K562 (cell line): Measurements from ENCODE around the gene SLC6A9. TPM values are rescaled to one million over a fixed set of nuclear protein-coding genes. Genes with fewer than 3 reads are reported as not detected.

Experiments used
- BRCA1 ChIP-seq, 2 experiments: fragments of 450-650 bp in 1 of 2; sonication (generic) in 1 of 2; formaldehyde crosslinking in 1 of 2; IDR thresholded peaks; 2 replicates each; pipeline versions ENCODE4 v1.5.0 to v1.6.1; 2017 to 2020; ENCODE audit warnings: mild to moderate bottlenecking in 1 of 2, missing genetic modification reagents in 1 of 2
- CBFB ChIP-seq: sonication (generic); formaldehyde crosslinking; IDR thresholded peaks from 2 replicates; pipeline ENCODE4 v1.4.0; 2020; ENCODE audit warnings: mild to moderate bottlenecking, missing genetic modification reagents
- DPF2 ChIP-seq: fragments of 450-650 bp; IDR thresholded peaks from 2 replicates; pipeline ENCODE4 v1.6.1; 2016
- FOS ChIP-seq: IDR thresholded peaks from 3 replicates; pipeline ENCODE4 v1.6.1; 2011; ENCODE audit not compliant: insufficient read length; ENCODE audit errors: extremely low read depth
- GTF2E2 ChIP-seq: fragments of 200-800 bp; sonication (Bioruptor generic); IDR thresholded peaks from 2 replicates; pipeline ENCODE4 v1.6.1; 2016; ENCODE audit warnings: missing genetic modification characterization, missing compliant biosample characterization
- HEY1 ChIP-seq: fragments of 250-450 bp; sonication (Bioruptor Pico); IDR thresholded peaks from 2 replicates; pipeline ENCODE4 v1.5.0; 2020; ENCODE audit warnings: mild to moderate bottlenecking, moderate library complexity, borderline replicate concordance
- KHSRP ChIP-seq: fragments of 450-650 bp; IDR thresholded peaks from 2 replicates; pipeline ENCODE4 v1.6.1; 2017
- KLF1 ChIP-seq: fragments of 450-650 bp; IDR thresholded peaks from 2 replicates; pipeline ENCODE4 v1.6.1; 2016; ENCODE audit warnings: missing genetic modification characterization, missing compliant biosample characterization
- MEF2A ChIP-seq: IDR thresholded peaks from 2 replicates; pipeline ENCODE4 v1.6.1; 2011; ENCODE audit warnings: low read depth, mild to moderate bottlenecking, low read length, moderate library complexity; ENCODE audit not compliant: control insufficient read depth
- NFE2 ChIP-seq: IDR thresholded peaks from 2 replicates; pipeline ENCODE4 v1.6.1; 2014; ENCODE audit warnings: antibody characterized with exemption, low read depth
- NFRKB ChIP-seq: fragments of 450-650 bp; IDR thresholded peaks from 2 replicates; pipeline ENCODE4 v1.6.1; 2016; ENCODE audit warnings: low read depth
- NR2C1 ChIP-seq, 2 experiments: fragments of 450-650 bp; IDR thresholded peaks; 2 replicates each; pipeline ENCODE4 v1.6.1; 2017; ENCODE audit warnings: mild to moderate bottlenecking in 2 of 2, antibody characterized with exemption in 1 of 2, inconsistent platforms in 1 of 2, missing compliant biosample characterization in 1 of 2, missing genetic modification characterization in 1 of 2
- RAD51 ChIP-seq: fragments of 450-650 bp; IDR thresholded peaks from 2 replicates; pipeline ENCODE4 v1.7.1; 2016; ENCODE audit warnings: low read depth, mild to moderate bottlenecking, borderline replicate concordance
- RBM39 ChIP-seq: fragments of 200-400 bp; formaldehyde crosslinking; optimal IDR thresholded peaks from 2 replicates; pipeline ENCODE3; 2018; ENCODE audit warnings: low read depth, low read length
- RFX1 ChIP-seq: fragments of 450-650 bp; IDR thresholded peaks from 2 replicates; pipeline ENCODE4 v1.6.1; 2016; ENCODE audit warnings: mild to moderate bottlenecking, moderate library complexity
- SP2 ChIP-seq: IDR thresholded peaks from 2 replicates; pipeline ENCODE4 v1.6.1; 2011; ENCODE audit warnings: mild to moderate bottlenecking, low read depth, low read length, moderate library complexity; ENCODE audit not compliant: poor library complexity, severe bottlenecking; ENCODE audit errors: extremely low read depth
- TCF3 ChIP-seq: sonication (generic); formaldehyde crosslinking; IDR thresholded peaks from 2 replicates; pipeline ENCODE4 v1.4.0; 2020; ENCODE audit warnings: mild to moderate bottlenecking, missing genetic modification reagents
- ZNF408 ChIP-seq: fragments of 250-450 bp; sonication (Bioruptor Pico); IDR thresholded peaks from 2 replicates; pipeline ENCODE4 v1.4.0; 2020; ENCODE audit warnings: low read depth, mild to moderate bottlenecking, moderate library complexity
- ZNF444 ChIP-seq: fragments of 250-450 bp; sonication (Bioruptor Pico); IDR thresholded peaks from 2 replicates; pipeline ENCODE4 v1.4.0; 2020; ENCODE audit warnings: mild to moderate bottlenecking, moderate library complexity
- ZNF76 ChIP-seq: fragments of 250-450 bp; sonication (Bioruptor Pico); IDR thresholded peaks from 2 replicates; pipeline ENCODE4 v1.4.0; 2020; ENCODE audit warnings: mild to moderate bottlenecking, moderate library complexity, borderline replicate concordance
- polyA plus RNA-seq, 8 experiments: library from polyadenylated mRNA; depleted of rRNA in 4 of 8; stranded (reverse) in 5 of 8; unstranded in 3 of 8; fragments of >200 nt; fragmentation: Nextera tagmentation in 2 of 8; fragmentation: Illumina TruSeq in 1 of 8; extraction: Ambion mirVana in 2 of 8; extraction: Trizol in 1 of 8; gene quantifications; 2 replicates each; pipeline versions ENCODE4 v1.2.1 to v1.2.3, GENCODE V29; 2011 to 2014; ENCODE audit warnings: inconsistent platforms in 1 of 8, missing spikeins in 1 of 8
- total RNA-seq, 7 experiments: library from RNA; depleted of rRNA in 6 of 7; stranded (reverse); fragments of >200 nt in 6 of 7; fragmentation: Illumina TruSeq in 2 of 7; extraction: Trizol in 2 of 7; gene quantifications; 2 replicates each; pipeline versions ENCODE4 v1.2.1 to v1.2.3, GENCODE V29; 2011 to 2021; ENCODE audit warnings: low replicate concordance in 1 of 7
- TF ChIP-seq, protein P1 (sequence below): IDR thresholded peaks from 2 replicates; pipeline ENCODE4 v1.6.1; 2011; ENCODE audit warnings: borderline replicate concordance, low read depth, mild to moderate bottlenecking, moderate library complexity, low read length; ENCODE audit not compliant: insufficient read depth, poor library complexity, severe bottlenecking
- TF ChIP-seq, protein P2 (sequence below): fragments of 250-450 bp; sonication (Bioruptor Pico); IDR thresholded peaks from 2 replicates; pipeline ENCODE4 v1.8.0; 2022; ENCODE audit warnings: inconsistent platforms
- TF ChIP-seq, protein P3 (sequence below), 2 experiments: fragments of 450-650 bp; IDR thresholded peaks; 2 replicates each; pipeline ENCODE4 v1.6.1; 2016

Gene SLC6A9
- total and polyA plus RNA-seq, 9 of the 15 experiments (the other 6 are each of a cell fraction or from before 2014, with no cell fraction given): 0.17 to 18.7 (median 2.9) TPM

DNA sequence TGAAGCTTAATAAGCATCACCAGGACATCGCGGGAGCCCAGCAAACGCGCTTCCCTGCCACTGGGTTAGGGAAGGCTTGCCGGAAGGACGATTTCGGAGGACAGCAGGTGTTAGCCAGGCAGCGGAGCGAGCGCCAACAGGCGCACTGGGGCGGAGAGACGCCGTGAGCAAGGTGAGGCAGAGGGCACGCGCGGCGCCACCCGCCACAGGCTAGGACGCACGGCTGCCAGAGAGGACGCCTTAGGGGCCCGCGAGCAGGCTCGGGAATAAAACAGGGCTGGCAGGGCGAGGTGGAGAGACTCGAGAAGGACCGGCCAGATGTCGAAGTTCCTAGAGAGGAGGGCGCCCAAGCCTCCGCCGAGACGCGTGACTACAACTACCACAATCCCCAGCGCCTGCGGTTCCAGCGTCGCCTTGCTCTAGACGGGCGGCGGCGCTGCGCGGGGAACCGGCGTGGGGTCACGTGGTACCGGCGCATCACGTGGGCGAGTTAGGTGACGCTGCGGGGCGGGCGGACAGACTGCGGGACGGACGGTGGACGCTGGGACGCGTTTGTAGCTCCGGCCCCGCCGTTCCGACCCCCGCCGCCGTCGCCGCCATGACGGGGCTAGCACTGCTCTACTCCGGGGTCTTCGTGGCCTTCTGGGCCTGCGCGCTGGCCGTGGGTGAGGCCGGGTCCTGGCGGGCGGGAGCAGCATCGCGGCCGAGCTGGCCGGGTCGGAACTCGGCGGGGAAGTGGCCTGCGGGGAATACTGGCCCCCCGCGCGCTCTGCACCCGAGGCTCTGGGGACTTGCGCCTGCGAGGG lies 56.6 kb downstream of the SLC6A9 start, which contains the start of gene ATP6V0B (continued):
- 0 out of 2 replicates have a peak, but pooled peaks have one; percentile 16 for TF ChIP-seq KLF1 (tag)
- no peak for TF ChIP-seq GTF2E2 (tag)
- TF ChIP-seq HEY1: no peak
- TF ChIP-seq BRCA1 (IDR thresholded peaks at IDR 0.05): no peak
- no peak for TF ChIP-seq BRCA1 (CRISPR knock-in tag; IDR thresholded peaks at IDR 0.05)
- 0 out of 2 replicates have a peak, but pooled peaks have one; percentile 55 for TF ChIP-seq ZNF76 (CRISPR knock-in tag)
- peak; percentile 51; the same call in 1 of the 2 replicates for TF ChIP-seq NFRKB
- TF ChIP-seq SP2: no peak
- no peak for TF ChIP-seq DPF2
- TF ChIP-seq MEF2A: no peak
- TF ChIP-seq ZNF444 (CRISPR knock-in tag): 0 out of 2 replicates have a peak, but pooled peaks have one; percentile 23
- TF ChIP-seq, protein P1, sequence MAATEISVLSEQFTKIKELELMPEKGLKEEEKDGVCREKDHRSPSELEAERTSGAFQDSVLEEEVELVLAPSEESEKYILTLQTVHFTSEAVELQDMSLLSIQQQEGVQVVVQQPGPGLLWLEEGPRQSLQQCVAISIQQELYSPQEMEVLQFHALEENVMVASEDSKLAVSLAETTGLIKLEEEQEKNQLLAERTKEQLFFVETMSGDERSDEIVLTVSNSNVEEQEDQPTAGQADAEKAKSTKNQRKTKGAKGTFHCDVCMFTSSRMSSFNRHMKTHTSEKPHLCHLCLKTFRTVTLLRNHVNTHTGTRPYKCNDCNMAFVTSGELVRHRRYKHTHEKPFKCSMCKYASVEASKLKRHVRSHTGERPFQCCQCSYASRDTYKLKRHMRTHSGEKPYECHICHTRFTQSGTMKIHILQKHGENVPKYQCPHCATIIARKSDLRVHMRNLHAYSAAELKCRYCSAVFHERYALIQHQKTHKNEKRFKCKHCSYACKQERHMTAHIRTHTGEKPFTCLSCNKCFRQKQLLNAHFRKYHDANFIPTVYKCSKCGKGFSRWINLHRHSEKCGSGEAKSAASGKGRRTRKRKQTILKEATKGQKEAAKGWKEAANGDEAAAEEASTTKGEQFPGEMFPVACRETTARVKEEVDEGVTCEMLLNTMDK: peak; percentile 61
- TF ChIP-seq, protein P2, sequence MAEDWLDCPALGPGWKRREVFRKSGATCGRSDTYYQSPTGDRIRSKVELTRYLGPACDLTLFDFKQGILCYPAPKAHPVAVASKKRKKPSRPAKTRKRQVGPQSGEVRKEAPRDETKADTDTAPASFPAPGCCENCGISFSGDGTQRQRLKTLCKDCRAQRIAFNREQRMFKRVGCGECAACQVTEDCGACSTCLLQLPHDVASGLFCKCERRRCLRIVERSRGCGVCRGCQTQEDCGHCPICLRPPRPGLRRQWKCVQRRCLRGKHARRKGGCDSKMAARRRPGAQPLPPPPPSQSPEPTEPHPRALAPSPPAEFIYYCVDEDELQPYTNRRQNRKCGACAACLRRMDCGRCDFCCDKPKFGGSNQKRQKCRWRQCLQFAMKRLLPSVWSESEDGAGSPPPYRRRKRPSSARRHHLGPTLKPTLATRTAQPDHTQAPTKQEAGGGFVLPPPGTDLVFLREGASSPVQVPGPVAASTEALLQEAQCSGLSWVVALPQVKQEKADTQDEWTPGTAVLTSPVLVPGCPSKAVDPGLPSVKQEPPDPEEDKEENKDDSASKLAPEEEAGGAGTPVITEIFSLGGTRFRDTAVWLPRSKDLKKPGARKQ (CRISPR knock-in tag): no peak
- TF ChIP-seq KHSRP: no peak
- peak; percentile 66; the same call in 1 of the 2 replicates for TF ChIP-seq NR2C1 (IDR thresholded peaks at IDR 0.05)
- peak; percentile 75 for TF ChIP-seq NR2C1 (tag; IDR thresholded peaks at IDR 0.05)
- TF ChIP-seq, protein P3, sequence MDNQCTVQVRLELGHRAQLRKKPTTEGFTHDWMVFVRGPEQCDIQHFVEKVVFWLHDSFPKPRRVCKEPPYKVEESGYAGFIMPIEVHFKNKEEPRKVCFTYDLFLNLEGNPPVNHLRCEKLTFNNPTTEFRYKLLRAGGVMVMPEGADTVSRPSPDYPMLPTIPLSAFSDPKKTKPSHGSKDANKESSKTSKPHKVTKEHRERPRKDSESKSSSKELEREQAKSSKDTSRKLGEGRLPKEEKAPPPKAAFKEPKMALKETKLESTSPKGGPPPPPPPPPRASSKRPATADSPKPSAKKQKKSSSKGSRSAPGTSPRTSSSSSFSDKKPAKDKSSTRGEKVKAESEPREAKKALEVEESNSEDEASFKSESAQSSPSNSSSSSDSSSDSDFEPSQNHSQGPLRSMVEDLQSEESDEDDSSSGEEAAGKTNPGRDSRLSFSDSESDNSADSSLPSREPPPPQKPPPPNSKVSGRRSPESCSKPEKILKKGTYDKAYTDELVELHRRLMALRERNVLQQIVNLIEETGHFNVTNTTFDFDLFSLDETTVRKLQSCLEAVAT (IDR thresholded peaks at IDR 0.05): peak; percentile 3 to 82; a peak in 2 of 4 replicates
- TF ChIP-seq NFE2: peak; percentile 59
- TF ChIP-seq RBM39: no peak
- no peak for TF ChIP-seq TCF3
- peak; percentile 96 for TF ChIP-seq CBFB (CRISPR knock-in tag)
- TF ChIP-seq RFX1: no peak
- no peak for TF ChIP-seq ZNF408 (CRISPR knock-in tag)
- peak; percentile 100 for TF ChIP-seq RAD51
- TF ChIP-seq FOS: peak; percentile 86
